ENCODE data around the gene PLEKHO2.

DNA sequence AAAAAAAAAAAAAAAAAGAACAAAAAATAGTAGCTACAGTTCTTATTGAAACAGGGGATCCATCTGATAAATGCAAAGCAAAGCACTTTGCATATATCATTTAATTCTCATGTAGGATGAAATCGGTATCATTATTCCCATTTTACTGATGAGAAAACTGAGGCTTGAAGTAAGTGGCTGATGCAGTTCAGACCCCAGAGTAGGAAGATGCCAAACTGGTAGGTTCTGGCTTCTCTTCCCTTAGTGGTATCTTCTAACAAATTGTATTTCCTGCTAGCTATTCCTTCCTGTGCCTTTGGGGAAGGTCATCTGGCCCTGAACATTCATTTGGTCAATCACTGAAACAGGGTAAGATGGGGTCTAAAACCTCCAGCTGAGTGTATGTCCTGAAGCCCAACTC lies 38.2 kb upstream of the PLEKHO2 start:
- TF ChIP-seq, protein P1, sequence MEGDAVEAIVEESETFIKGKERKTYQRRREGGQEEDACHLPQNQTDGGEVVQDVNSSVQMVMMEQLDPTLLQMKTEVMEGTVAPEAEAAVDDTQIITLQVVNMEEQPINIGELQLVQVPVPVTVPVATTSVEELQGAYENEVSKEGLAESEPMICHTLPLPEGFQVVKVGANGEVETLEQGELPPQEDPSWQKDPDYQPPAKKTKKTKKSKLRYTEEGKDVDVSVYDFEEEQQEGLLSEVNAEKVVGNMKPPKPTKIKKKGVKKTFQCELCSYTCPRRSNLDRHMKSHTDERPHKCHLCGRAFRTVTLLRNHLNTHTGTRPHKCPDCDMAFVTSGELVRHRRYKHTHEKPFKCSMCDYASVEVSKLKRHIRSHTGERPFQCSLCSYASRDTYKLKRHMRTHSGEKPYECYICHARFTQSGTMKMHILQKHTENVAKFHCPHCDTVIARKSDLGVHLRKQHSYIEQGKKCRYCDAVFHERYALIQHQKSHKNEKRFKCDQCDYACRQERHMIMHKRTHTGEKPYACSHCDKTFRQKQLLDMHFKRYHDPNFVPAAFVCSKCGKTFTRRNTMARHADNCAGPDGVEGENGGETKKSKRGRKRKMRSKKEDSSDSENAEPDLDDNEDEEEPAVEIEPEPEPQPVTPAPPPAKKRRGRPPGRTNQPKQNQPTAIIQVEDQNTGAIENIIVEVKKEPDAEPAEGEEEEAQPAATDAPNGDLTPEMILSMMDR (IDR thresholded peaks at IDR 0.05 in 4 of 5, conservative IDR thresholded peaks at IDR 0.05 in 1 of 5) = no peak
- TF ChIP-seq POLR2A (IDR thresholded peaks at IDR 0.05) = no peak
